GM18861 (cell line): ENCODE measurements around the gene SPTBN5.

Source experiments
- ATAC-seq: cut with Tn5 transposase; IDR thresholded peaks from one replicate; pipeline ENCODE4 v1.9.1; 2021; ENCODE audit not compliant: unreplicated experiment

SPTBN5 gene

GRCh38 chr15:41893422-41894250 is at the start of gene SPTBN5:
Gene SPTBN5, minus strand, starts transcription at chr15:41894053. Its CDS starts 556 bp downstream, at chr15:41893497.
- ATAC-seq: no peak

GRCh38 chr15:41942886-41943285 is 49.0 kb upstream of the SPTBN5 start:
- no peak for ATAC-seq

- ATAC-seq: no peak
These were observed 48.0 kb upstream of the SPTBN5 start for GRCh38 chr15:41941644-41942415.

GRCh38 chr15:41940441-41940857 is 46.6 kb upstream of the SPTBN5 start:
- no peak for ATAC-seq

GRCh38 chr15:41939986-41940385 is 46.1 kb upstream of the SPTBN5 start:
- no peak for ATAC-seq

- ATAC-seq: no peak
These were observed 43.7 kb upstream of the SPTBN5 start for GRCh38 chr15:41937568-41937923.

GRCh38 chr15:41936649-41937567 is 43.1 kb upstream of the SPTBN5 start:
- no peak for ATAC-seq

GRCh38 chr15:41936155-41936554 is 42.3 kb upstream of the SPTBN5 start:
- no peak for ATAC-seq

GRCh38 chr15:41935566-41936020 is 41.7 kb upstream of the SPTBN5 start:
- no peak for ATAC-seq

GRCh38 chr15:41934843-41935242 is 41.0 kb upstream of the SPTBN5 start:
- no peak for ATAC-seq

- ATAC-seq: no peak
These were observed 39.9 kb upstream of the SPTBN5 start for GRCh38 chr15:41933771-41934170.

- ATAC-seq: no peak
These were observed 39.5 kb upstream of the SPTBN5 start for GRCh38 chr15:41933326-41933725.

- ATAC-seq: no peak
These were observed 38.8 kb upstream of the SPTBN5 start for GRCh38 chr15:41932511-41933289.

- ATAC-seq: no peak
These were observed 38.2 kb upstream of the SPTBN5 start for GRCh38 chr15:41932101-41932500.

- no peak for ATAC-seq
These were observed 37.0 kb upstream of the SPTBN5 start for GRCh38 chr15:41930867-41931222.

GRCh38 chr15:41930221-41930866 is 36.5 kb upstream of the SPTBN5 start:
- ATAC-seq: no peak

GRCh38 chr15:41928637-41929620 is 35.1 kb upstream of the SPTBN5 start:
- peak; percentile 45 for ATAC-seq

GRCh38 chr15:41928100-41928499 is 34.2 kb upstream of the SPTBN5 start:
- no peak for ATAC-seq

GRCh38 chr15:41927536-41927935 is 33.7 kb upstream of the SPTBN5 start:
- no peak for ATAC-seq
